Prostate gland (tissue), 2 donors: Measurements from ENCODE around the gene PARK7. TPM values are rescaled to one million over a fixed set of nuclear protein-coding genes. Genes with fewer than 3 reads are reported as not detected.

ENCODE experiments used
- DNase-seq: peaks from one replicate; pipeline ENCODE4 v3.0.0-alpha.2; 2019; ENCODE audit warnings: low spot score
- H3K27ac ChIP-seq, 2 donors: fragments of 200-600 bp; sonication (generic); 2 replicates each; pipeline ENCODE4 v1.5.1; 2017 to 2019
- H3K27me3 ChIP-seq: fragments of 200-600 bp; sonication (generic); replicated peaks from 2 replicates; pipeline ENCODE4 v1.5.1; 2019; ENCODE audit not compliant: insufficient read depth
- H3K36me3 ChIP-seq, 2 donors: fragments of 200-600 bp; sonication (generic); 1 replicate in 1 of 2; 2 replicates in 1 of 2; pipeline versions ENCODE4 v1.5.1 to v1.8.1; 2017 to 2019
- H3K4me1 ChIP-seq: fragments of 200-600 bp; sonication (generic); replicated peaks from 2 replicates; pipeline ENCODE4 v1.5.1; 2019
- H3K4me3 ChIP-seq, 2 donors: fragments of 200-600 bp; sonication (generic); 2 replicates each; pipeline ENCODE4 v1.5.1; 2017 to 2019
- H3K9me3 ChIP-seq: fragments of 200-600 bp; sonication (generic); 2 replicates; pipeline ENCODE4 v1.5.1; 2017
- POLR2A ChIP-seq: fragments of 450-650 bp; IDR thresholded peaks from one replicate; pipeline ENCODE4 v1.6.1; 2016; ENCODE audit warnings: antibody characterized with exemption, mild to moderate bottlenecking
- POLR2AphosphoS5 ChIP-seq: sonication (generic); formaldehyde crosslinking; IDR thresholded peaks from one replicate; pipeline ENCODE4 v1.6.1; 2017; ENCODE audit warnings: antibody characterized with exemption
- WGBS: methylation state at CpG from one replicate; pipeline ENCODE4 v1.1.5; 2018; 5-methylcytosine and 5-hydroxymethylcytosine counted together
- intact Hi-C: fragments of 100-400 bp; cut with DNase I; formaldehyde crosslinking; loops from one replicate; pipeline ENCODE4 v1.14.2; 2022
- total RNA-seq, 2 donors: library from RNA; depleted of rRNA; stranded (reverse); fragments of >200 nt; gene quantifications; one replicate each; pipeline ENCODE4 v1.1.0, GENCODE V29; 2016
- TF ChIP-seq, protein P1 (sequence below), 4 experiments: fragments of 200-600 bp in 2 of 4; fragments of 450-650 bp in 2 of 4; sonication (generic) in 2 of 4; IDR thresholded peaks; 1 replicate in 3 of 4; 2 replicates in 1 of 4; pipeline ENCODE4 v1.5.1; 2016 to 2019; ENCODE audit warnings: antibody characterized with exemption in 4 of 4, mild to moderate bottlenecking in 2 of 4, moderate library complexity in 2 of 4

Gene PARK7
- total RNA-seq, 2 donors from 2014 or later: 156 to 284 TPM

DNA sequence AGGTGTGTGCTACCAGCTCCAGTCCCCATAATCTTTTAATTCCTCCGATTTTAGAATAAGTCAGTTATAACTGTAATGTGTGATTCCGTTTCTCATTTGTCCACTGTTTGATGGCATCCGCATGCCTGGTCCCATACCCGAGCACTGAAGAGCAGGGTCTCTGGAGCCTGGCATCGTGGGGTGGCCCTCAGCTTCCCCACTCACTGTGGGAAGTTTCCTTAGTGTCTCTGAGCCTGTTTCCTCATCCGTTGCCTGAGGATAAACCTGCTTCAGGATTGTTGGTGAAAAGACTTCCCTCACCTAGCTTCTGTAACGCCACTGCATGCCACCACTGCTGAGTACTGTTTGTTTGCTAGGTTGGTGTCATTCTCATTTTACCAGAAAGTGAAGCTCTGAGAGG is 19.5 kb downstream of the PARK7 start:
- Histone ChIP-seq H3K36me3 (peaks cover 0 to 10% of the 10 kb centered on the region in 2 donors), H3K27me3 (no peaks in the 10 kb centered on the region), H3K9me3 (no peaks in the 10 kb centered on the region), H3K4me1 (no peaks in the 10 kb centered on the region), H3K27ac (no peak overlapping the region), H3K4me3 (no peak overlapping the region)
- TF ChIP-seq POLR2AphosphoS5: no peak
- intact Hi-C loops: loop anchor here (2.0 to 5.0 kb wide), 2 partner anchors 36 to 368 kb away; no protein-coding TSS in a partner anchor
- no peak for DNase-seq
- 76% methylated on average over 7 of the region's 7 CpGs for WGBS

DNA sequence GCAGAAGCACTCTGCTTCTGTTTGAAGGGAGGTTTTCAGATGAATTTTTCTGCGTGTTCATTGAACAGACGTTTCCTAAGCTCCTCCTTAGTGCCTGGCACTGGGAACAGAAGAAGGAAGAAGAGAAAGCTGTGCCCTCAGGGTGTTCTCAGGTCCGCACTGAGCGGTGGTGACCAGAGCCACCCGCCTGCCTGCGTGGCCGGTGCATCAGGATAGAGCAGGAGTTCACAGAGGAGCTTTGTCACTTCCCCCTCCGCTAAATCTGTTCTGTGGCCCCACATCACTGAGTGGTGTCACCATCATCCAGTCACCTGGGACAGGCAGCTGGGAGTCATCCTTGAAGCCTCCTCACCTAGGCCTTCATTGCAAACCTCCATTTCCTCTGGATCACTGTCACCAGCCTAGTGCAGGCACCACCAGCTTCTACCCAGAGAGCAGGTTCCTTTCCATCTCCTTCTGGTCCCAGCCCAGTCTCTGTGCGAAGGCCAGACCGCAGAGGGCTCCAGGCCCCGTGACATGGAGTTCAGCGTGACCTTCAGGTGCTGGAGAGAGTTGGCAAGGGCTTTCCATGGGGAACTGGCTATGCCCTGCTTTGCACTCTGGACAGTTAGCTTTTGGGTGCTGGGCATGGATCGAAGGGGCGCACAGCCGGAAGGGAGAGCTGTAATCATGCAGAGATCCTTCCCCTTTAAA is 21.7 kb downstream of the PARK7 start:
- 91% methylated on average over 15 of the region's 15 CpGs for WGBS
- Histone ChIP-seq H3K36me3 (peaks cover 0 to 11% of the 10 kb centered on the region in 2 donors), H3K9me3 (no peaks in the 10 kb centered on the region), H3K4me1 (no peaks in the 10 kb centered on the region), H3K27me3 (no peaks in the 10 kb centered on the region), H3K4me3 (no peak overlapping the region), H3K27ac (peak overlapping the region in 1 of 2 donors; percentile 21)
- no peak for DNase-seq
- TF ChIP-seq POLR2AphosphoS5: no peak
- intact Hi-C loops: loop anchor here (2.0 to 5.0 kb wide), 2 partner anchors 34 to 332 kb away; no protein-coding TSS in a partner anchor

DNA sequence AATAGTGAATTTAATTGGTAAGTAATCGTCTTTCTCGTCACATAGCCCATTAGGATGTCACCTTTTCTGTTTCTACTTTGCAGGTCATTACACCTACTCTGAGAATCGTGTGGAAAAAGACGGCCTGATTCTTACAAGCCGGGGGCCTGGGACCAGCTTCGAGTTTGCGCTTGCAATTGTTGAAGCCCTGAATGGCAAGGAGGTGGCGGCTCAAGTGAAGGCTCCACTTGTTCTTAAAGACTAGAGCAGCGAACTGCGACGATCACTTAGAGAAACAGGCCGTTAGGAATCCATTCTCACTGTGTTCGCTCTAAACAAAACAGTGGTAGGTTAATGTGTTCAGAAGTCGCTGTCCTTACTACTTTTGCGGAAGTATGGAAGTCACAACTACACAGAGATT is 23.3 kb downstream of the PARK7 start:
- Histone ChIP-seq H3K27ac (no peak overlapping the region), H3K4me3 (no peak overlapping the region), H3K4me1 (no peaks in the 10 kb centered on the region), H3K9me3 (no peaks in the 10 kb centered on the region), H3K36me3 (peaks cover 0 to 11% of the 10 kb centered on the region in 2 donors), H3K27me3 (no peaks in the 10 kb centered on the region)
- intact Hi-C loops: loop anchor here (5.0 kb wide), 1 partner anchor 32 kb away; no protein-coding TSS in a partner anchor
- no peak for TF ChIP-seq POLR2AphosphoS5
- TF ChIP-seq, protein P1, sequence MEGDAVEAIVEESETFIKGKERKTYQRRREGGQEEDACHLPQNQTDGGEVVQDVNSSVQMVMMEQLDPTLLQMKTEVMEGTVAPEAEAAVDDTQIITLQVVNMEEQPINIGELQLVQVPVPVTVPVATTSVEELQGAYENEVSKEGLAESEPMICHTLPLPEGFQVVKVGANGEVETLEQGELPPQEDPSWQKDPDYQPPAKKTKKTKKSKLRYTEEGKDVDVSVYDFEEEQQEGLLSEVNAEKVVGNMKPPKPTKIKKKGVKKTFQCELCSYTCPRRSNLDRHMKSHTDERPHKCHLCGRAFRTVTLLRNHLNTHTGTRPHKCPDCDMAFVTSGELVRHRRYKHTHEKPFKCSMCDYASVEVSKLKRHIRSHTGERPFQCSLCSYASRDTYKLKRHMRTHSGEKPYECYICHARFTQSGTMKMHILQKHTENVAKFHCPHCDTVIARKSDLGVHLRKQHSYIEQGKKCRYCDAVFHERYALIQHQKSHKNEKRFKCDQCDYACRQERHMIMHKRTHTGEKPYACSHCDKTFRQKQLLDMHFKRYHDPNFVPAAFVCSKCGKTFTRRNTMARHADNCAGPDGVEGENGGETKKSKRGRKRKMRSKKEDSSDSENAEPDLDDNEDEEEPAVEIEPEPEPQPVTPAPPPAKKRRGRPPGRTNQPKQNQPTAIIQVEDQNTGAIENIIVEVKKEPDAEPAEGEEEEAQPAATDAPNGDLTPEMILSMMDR (IDR thresholded peaks at IDR 0.05): no peak
- no peak for TF ChIP-seq POLR2A
- 84% methylated on average over 15 of the region's 15 CpGs for WGBS
- no peak for DNase-seq

- no peak for DNase-seq
- WGBS: 77% methylated on average over 15 of the region's 15 CpGs
- H3K27me3 ChIP-seq: no peaks in the 10 kb centered on the region
- no peak for TF ChIP-seq POLR2A
- TF ChIP-seq, protein P1 (IDR thresholded peaks at IDR 0.05): no peak
- TF ChIP-seq POLR2AphosphoS5: no peak
- intact Hi-C loops: no loop called here
- H3K27ac ChIP-seq: no peak overlapping the region
- no peaks in the 10 kb centered on the region for H3K4me1 ChIP-seq
- H3K4me3 ChIP-seq: no peak overlapping the region
- peaks cover 0 to 11% of the 10 kb centered on the region in 2 donors for H3K36me3 ChIP-seq
- H3K9me3 ChIP-seq: no peaks in the 10 kb centered on the region
Measured at GRCh38 chr1:7985851-7986612, 24.5 kb downstream of the PARK7 start.

DNA sequence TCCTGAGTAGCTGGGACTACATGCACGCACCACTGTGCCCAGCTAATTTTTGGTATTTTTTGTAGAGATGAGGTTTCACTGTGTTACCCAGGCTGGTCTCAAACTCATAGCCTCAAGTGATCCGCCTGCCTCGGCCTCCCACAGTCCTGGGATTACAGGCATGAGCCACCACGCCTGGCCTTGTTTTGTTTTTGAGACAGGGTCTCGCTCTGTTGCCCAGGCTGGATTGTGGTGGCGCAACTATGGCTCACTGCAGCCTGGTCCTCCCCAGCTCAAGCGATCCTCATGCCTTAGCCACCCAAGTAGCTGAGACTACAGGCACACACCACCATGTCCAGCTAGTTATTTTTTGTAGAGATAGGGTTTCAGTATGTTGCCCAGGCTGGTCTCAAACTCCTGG is 26.0 kb downstream of the PARK7 start:
- intact Hi-C loops: no loop called here
- Histone ChIP-seq H3K27me3 (no peaks in the 10 kb centered on the region), H3K36me3 (peaks cover 0 to 11% of the 10 kb centered on the region in 2 donors), H3K4me3 (no peak overlapping the region), H3K27ac (no peak overlapping the region), H3K4me1 (no peaks in the 10 kb centered on the region), H3K9me3 (no peaks in the 10 kb centered on the region)
- DNase-seq: no peak
- TF ChIP-seq POLR2AphosphoS5 (no peak), POLR2A (no peak)
- TF ChIP-seq, protein P1 (IDR thresholded peaks at IDR 0.05): no peak
- 100% methylated on average over 7 of the region's 7 CpGs for WGBS
